IMR-90 (cell line): Measurements from ENCODE around the gene PARD3. TPM values are rescaled to one million over a fixed set of nuclear protein-coding genes. Genes with fewer than 3 reads are reported as not detected.

Source experiments
- ATAC-seq: fragments of 200-7000 bp; cut with Tn5 transposase; 2 replicates; pipeline ENCODE4 v1.9.1; 2020; ENCODE audit warnings: low read depth, mild to moderate bottlenecking, moderate library complexity
- BruUV-seq: library from RNA; stranded (reverse); fragments of 400-500 nt; replicated peaks from 2 replicates; lab custom pipeline; 2021; lab: Mats Ljungman, UMichigan
- CTCF ChIA-PET: fragments of 300-600 bp; formaldehyde crosslinking; extraction: SDS; loops from one replicate; lab custom pipeline; 2021; ENCODE audit warnings: antibody characterized with exemption; lab: Yijun Ruan, JAX
- POLR2A ChIA-PET: fragments of 300-600 bp; sonication (Branson Sonifier 250); formaldehyde crosslinking; loops from one replicate; lab custom pipeline; 2022; ENCODE audit warnings: antibody characterized with exemption; ENCODE audit not compliant: unreplicated experiment; lab: Charles Lee
- DNase-seq: peaks from one replicate; pipeline ENCODE4 v3.0.0; 2013
- H2AFZ ChIP-seq: replicated peaks from 2 replicates; pipeline ENCODE3; 2013; ENCODE audit warnings: low read length, mild to moderate bottlenecking; ENCODE audit not compliant: poor library complexity
- H2AK5ac ChIP-seq: 2 replicates; pipeline ENCODE4 v1.6.1; 2013; ENCODE audit warnings: low read depth, low read length, inconsistent platforms
- H2AK9ac ChIP-seq: replicated peaks from 2 replicates; pipeline ENCODE3; 2013; ENCODE audit warnings: mild to moderate bottlenecking, low read depth, low read length, moderate library complexity; ENCODE audit not compliant: poor library complexity
- H2BK120ac ChIP-seq: 2 replicates; pipeline ENCODE4 v1.6.1; 2013; ENCODE audit warnings: low read depth, low read length, inconsistent platforms
- H2BK15ac ChIP-seq: 3 replicates; pipeline ENCODE4 v1.6.1; 2013; ENCODE audit warnings: low read depth, low read length, inconsistent platforms
- H2BK20ac ChIP-seq: 2 replicates; pipeline ENCODE4 v1.6.1; 2013; ENCODE audit warnings: low read depth, mild to moderate bottlenecking, inconsistent platforms, low read length, moderate library complexity
- H2BK5ac ChIP-seq: 2 replicates; pipeline ENCODE4 v1.6.1; 2013; ENCODE audit warnings: mild to moderate bottlenecking, low read depth, low read length, inconsistent platforms; ENCODE audit not compliant: poor library complexity, severe bottlenecking
- H3K14ac ChIP-seq: replicated peaks from 2 replicates; pipeline ENCODE4 v1.6.1; 2013; ENCODE audit warnings: low read depth, low read length, inconsistent platforms
- H3K18ac ChIP-seq: 2 replicates; pipeline ENCODE4 v1.6.1; 2013; ENCODE audit warnings: low read depth, low read length, control low read depth
- H3K23ac ChIP-seq: 2 replicates; pipeline ENCODE4 v1.6.1; 2013; ENCODE audit warnings: low read depth, low read length, inconsistent platforms
- H3K27ac ChIP-seq: 2 replicates; pipeline ENCODE4 v1.5.1; 2013; ENCODE audit warnings: mild to moderate bottlenecking, control low read depth, low read length; ENCODE audit not compliant: insufficient read depth
- H3K27me3 ChIP-seq: 2 replicates; pipeline ENCODE4 v1.6.1; 2013; ENCODE audit warnings: low read length; ENCODE audit not compliant: control insufficient read depth, insufficient read depth
- H3K36me3 ChIP-seq: 2 replicates; pipeline ENCODE4 v1.6.1; 2013; ENCODE audit warnings: low read length, mixed read lengths; ENCODE audit not compliant: control insufficient read depth, insufficient read depth
- H3K4ac ChIP-seq: 2 replicates; pipeline ENCODE4 v1.6.1; 2013; ENCODE audit warnings: low read depth, low read length, inconsistent platforms
- H3K4me1 ChIP-seq: 2 replicates; pipeline ENCODE4 v1.6.1; 2013; ENCODE audit warnings: low read length, mixed read lengths; ENCODE audit not compliant: control insufficient read depth, insufficient read depth
- H3K4me2 ChIP-seq: 2 replicates; pipeline ENCODE4 v1.6.1; 2013; ENCODE audit warnings: low read depth, mild to moderate bottlenecking, control low read depth, low read length, moderate library complexity
- H3K4me3 ChIP-seq: 2 replicates; pipeline ENCODE4 v1.5.1; 2013; ENCODE audit warnings: low read depth, mild to moderate bottlenecking, control low read depth, low read length, moderate library complexity; ENCODE audit not compliant: insufficient read depth
- H3K56ac ChIP-seq: 2 replicates; pipeline ENCODE4 v1.6.1; 2013; ENCODE audit warnings: low read length, inconsistent platforms; ENCODE audit not compliant: insufficient read depth; ENCODE audit errors: extremely low read depth
- H3K79me1 ChIP-seq, 2 experiments: 2 replicates each; pipeline ENCODE4 v1.6.1; 2013; ENCODE audit warnings: low read length in 2 of 2, inconsistent platforms in 1 of 2, low read depth in 1 of 2
- H3K9ac ChIP-seq: 2 replicates; pipeline ENCODE4 v1.6.1; 2013; ENCODE audit warnings: low read depth, low read length, control low read depth
- H3K9me1 ChIP-seq: 2 replicates; pipeline ENCODE4 v1.6.1; 2013; ENCODE audit warnings: low read length, inconsistent platforms; ENCODE audit not compliant: insufficient read depth
- H3K9me3 ChIP-seq: 2 replicates; pipeline ENCODE4 v1.6.1; 2013; ENCODE audit warnings: low read length; ENCODE audit not compliant: control insufficient read depth, insufficient read depth
- H4K20me1 ChIP-seq: 2 replicates; pipeline ENCODE4 v1.6.1; 2013; ENCODE audit warnings: low read length, inconsistent platforms; ENCODE audit not compliant: insufficient read depth
- H4K5ac ChIP-seq: 2 replicates; pipeline ENCODE4 v1.6.1; 2013; ENCODE audit warnings: mild to moderate bottlenecking, low read depth, low read length, control low read depth
- H4K8ac ChIP-seq, 2 experiments: 2 replicates each; pipeline ENCODE4 v1.6.1; 2013; ENCODE audit warnings: low read depth in 2 of 2, low read length in 2 of 2, control low read depth in 1 of 2, inconsistent platforms in 1 of 2
- H4K91ac ChIP-seq: 2 replicates; pipeline ENCODE4 v1.6.1; 2013; ENCODE audit warnings: low read depth, low read length, inconsistent platforms; ENCODE audit not compliant: insufficient read depth
- FOS ChIP-seq: fragments of 150-350 bp; IDR thresholded peaks from 2 replicates; pipeline ENCODE4 v1.6.1; 2016; ENCODE audit warnings: low read depth, low read length
- NFE2L2 ChIP-seq: fragments of 150-350 bp; IDR thresholded peaks from 2 replicates; pipeline ENCODE4 v1.6.1; 2016; ENCODE audit warnings: low read depth, mild to moderate bottlenecking, low read length
- SMC3 ChIP-seq: fragments of 150-350 bp; IDR thresholded peaks from 2 replicates; pipeline ENCODE4 v1.6.1; 2016; ENCODE audit warnings: low read depth, mild to moderate bottlenecking, antibody characterized with exemption, low read length, moderate library complexity
- WGBS, 2 experiments: methylation state at CpG; one replicate each; pipeline versions ENCODE4 v1.1.5 to v1.1.7; 2013; ENCODE audit warnings: missing lambda C conversion rate in 2 of 2; ENCODE audit not compliant: insufficient read length in 1 of 2; ENCODE audit errors: extremely low coverage in 2 of 2; 5-methylcytosine and 5-hydroxymethylcytosine counted together
- dilution Hi-C: fragments of 300-500 bp; cut with HindIII; formaldehyde crosslinking; loops from one replicate; pipeline ENCODE4 v1.14.3; 2018; ENCODE audit warnings: low sequenced_read_pairs; ENCODE audit not compliant: unreplicated experiment
- in situ Hi-C: fragments of 300-500 bp; cut with MboI; formaldehyde crosslinking; loops from 3 replicates; pipeline ENCODE4 v1.14.3; 2019; ENCODE audit warnings: low sequenced_read_pairs, inconsistent platforms, mixed read lengths
- intact Hi-C: fragments of 100-400 bp; cut with micrococcal nuclease; formaldehyde crosslinking; loops from 2 replicates; pipeline ENCODE4 v1.10.0; 2022
- polyA plus RNA-seq, 3 experiments: library from polyadenylated mRNA; depleted of rRNA; stranded (reverse); fragments of >200 nt; gene quantifications; 2 replicates each; pipeline ENCODE4 v1.2.3, GENCODE V29; 2012; ENCODE audit warnings: low replicate concordance in 1 of 3
- total RNA-seq: library from RNA; depleted of rRNA; stranded (reverse); fragments of >200 nt; gene quantifications from 2 replicates; pipeline ENCODE4 v1.2.3, GENCODE V29; 2012

PARD3 gene
- total and polyA plus RNA-seq, 2 of the 4 experiments (the other 2 are of a cell fraction) = 14.6 to 37.5 TPM

DNA sequence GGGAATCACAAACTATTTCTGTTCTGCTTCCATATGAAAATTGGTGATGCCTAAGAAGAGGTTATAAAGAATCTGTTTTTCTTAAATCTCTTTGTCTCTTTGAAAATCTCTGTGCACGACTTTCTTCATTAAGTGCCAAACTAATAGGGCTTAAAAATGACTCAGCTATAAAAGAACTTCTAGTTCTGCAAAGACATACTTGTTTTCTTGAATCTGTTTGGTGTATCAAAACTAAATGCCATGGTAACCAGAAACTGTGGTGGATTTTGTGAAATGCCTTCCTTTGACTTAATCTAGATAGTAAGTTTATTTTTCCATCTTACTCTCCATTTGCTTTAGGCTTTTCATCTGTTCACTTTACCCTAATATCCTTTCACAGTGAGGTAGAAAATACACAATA is 417.8 kb downstream of the PARD3 start:
- DNase-seq (peak; percentile 61), ATAC-seq (0 out of 2 replicates have a peak, but pooled peaks have one; percentile 44)
- Histone ChIP-seq H4K8ac (no peak overlapping the region), H3K36me3 (no peaks in the 10 kb centered on the region), H4K5ac (no peak overlapping the region), H3K23ac (no peak overlapping the region), H2BK120ac (no peak overlapping the region), H2AK9ac (no peak overlapping the region), H2AK5ac (no peak overlapping the region), H3K4me2 (no peak overlapping the region), H3K14ac (no peak overlapping the region), H2BK5ac (no peak overlapping the region), H3K79me1 (no peaks in the 10 kb centered on the region), H2BK15ac (no peak overlapping the region), H4K20me1 (no peaks in the 10 kb centered on the region), H4K91ac (no peak overlapping the region), H3K9me1 (no peaks in the 10 kb centered on the region), H3K27ac (no peak overlapping the region), H3K56ac (no peak overlapping the region), H2AFZ (no peak overlapping the region), H2BK20ac (no peak overlapping the region), H3K4me1 (no peaks in the 10 kb centered on the region), H3K9ac (no peak overlapping the region), H3K27me3 (no peaks in the 10 kb centered on the region), H3K18ac (no peak overlapping the region), H3K4ac (no peak overlapping the region), H3K9me3 (no peaks in the 10 kb centered on the region), H3K4me3 (no peak overlapping the region)
- intact Hi-C loops (no loop called here), dilution Hi-C loops (no loop called here), in situ Hi-C loops (no loop called here)
- ChIA-PET CTCF (no interaction called here), POLR2A (no interaction called here)
- no TSS peak for BruUV-seq
- no CpG with 5 or more reads among the region's 1 CpG for WGBS, 2 experiments
- TF ChIP-seq SMC3 (no peak), FOS (no peak), NFE2L2 (peak; percentile 66)
